HG03442 (cell line): ENCODE measurements around the gene ARHGAP23.
A peak's percentile ranks its signal among the peaks of the same experiment; 100 is the strongest.

Experiments
- ATAC-seq: cut with Tn5 transposase; IDR thresholded peaks from one replicate; pipeline ENCODE4 v1.9.1; 2021; ENCODE audit warnings: mild to moderate bottlenecking, moderate library complexity; ENCODE audit not compliant: unreplicated experiment

The ARHGAP23 gene

GRCh38 chr17:38545531-38546225, 117.4 kb downstream of the ARHGAP23 start:
- no peak for ATAC-seq

- ATAC-seq: no peak
Measured at GRCh38 chr17:38546396-38546795, 118.1 kb downstream of the ARHGAP23 start.

- ATAC-seq: no peak
Measured at GRCh38 chr17:38547444-38547843, 119.2 kb downstream of the ARHGAP23 start.

- ATAC-seq: no peak
Measured at GRCh38 chr17:38549285-38549684, 121.0 kb downstream of the ARHGAP23 start.

GRCh38 chr17:38550661-38551060, 122.4 kb downstream of the ARHGAP23 start:
- ATAC-seq: no peak

- no peak for ATAC-seq
Measured at GRCh38 chr17:38551121-38551520, 122.9 kb downstream of the ARHGAP23 start.

GRCh38 chr17:38552343-38552742, 124.1 kb downstream of the ARHGAP23 start:
- no peak for ATAC-seq

GRCh38 chr17:38554430-38555350, 126.4 kb downstream of the ARHGAP23 start:
- ATAC-seq: no peak

GRCh38 chr17:38556239-38556638, 128.0 kb downstream of the ARHGAP23 start:
- ATAC-seq: no peak

- no peak for ATAC-seq
Measured at GRCh38 chr17:38557396-38557795, 129.1 kb downstream of the ARHGAP23 start.

GRCh38 chr17:38557836-38558727, 129.8 kb downstream of the ARHGAP23 start:
- peak; percentile 52 for ATAC-seq

GRCh38 chr17:38558728-38559050, 130.4 kb downstream of the ARHGAP23 start:
- ATAC-seq: no peak

- ATAC-seq: peak; percentile 63
Measured at GRCh38 chr17:38559051-38559879, 131.0 kb downstream of the ARHGAP23 start.

GRCh38 chr17:38559880-38560230, 131.6 kb downstream of the ARHGAP23 start:
- no peak for ATAC-seq

GRCh38 chr17:38560503-38561318, 132.4 kb downstream of the ARHGAP23 start:
- ATAC-seq: no peak

- no peak for ATAC-seq
Measured at GRCh38 chr17:38561416-38562214, 133.4 kb downstream of the ARHGAP23 start.
